SU-DHL-6 (cell line): ENCODE measurements around the gene MAPK8.

Source experiments
- H2AFZ ChIP-seq: fragments of 200-600 bp; sonication (generic); 2 replicates; pipeline ENCODE4 v1.6.1; 2014; ENCODE audit warnings: low read depth, mild to moderate bottlenecking, moderate library complexity, mixed read lengths, antibody characterized with exemption, low read length; ENCODE audit not compliant: severe bottlenecking
- H3F3A ChIP-seq: fragments of 200-600 bp; shearing (Covaris generic); 2 replicates; pipeline ENCODE4 v1.6.0; 2016; ENCODE audit warnings: antibody characterized with exemption, mild to moderate bottlenecking; ENCODE audit not compliant: insufficient read depth
- H3K27ac ChIP-seq: fragments of 200-600 bp; sonication (generic); 2 replicates; pipeline ENCODE4 v1.5.1; 2016; ENCODE audit warnings: low read depth, mild to moderate bottlenecking, low read length, moderate library complexity, mixed read lengths
- H3K27me3 ChIP-seq: fragments of 200-600 bp; sonication (generic), shearing (Covaris generic); 2 replicates; pipeline ENCODE4 v1.6.0; 2014; ENCODE audit warnings: mild to moderate bottlenecking, low read length
- H3K36me3 ChIP-seq: fragments of 200-600 bp; sonication (generic); 2 replicates; pipeline ENCODE4 v1.6.1; 2014; ENCODE audit warnings: mild to moderate bottlenecking, low read length, mixed read lengths
- H3K4me2 ChIP-seq: fragments of 300-600, 200-600 bp; shearing (Covaris generic), sonication (generic); 2 replicates; pipeline ENCODE4 v1.6.0; 2014; ENCODE audit warnings: low read length, low read depth, mild to moderate bottlenecking; ENCODE audit not compliant: poor library complexity, severe bottlenecking
- H3K4me3 ChIP-seq: fragments of 200-600 bp; sonication (generic); 2 replicates; pipeline ENCODE4 v1.5.1; 2014; ENCODE audit warnings: antibody characterized with exemption, low read length, mild to moderate bottlenecking, mixed read lengths; ENCODE audit not compliant: insufficient read depth, poor library complexity, severe bottlenecking
- H3K79me2 ChIP-seq: fragments of 200-600 bp; sonication (generic); 2 replicates; pipeline ENCODE4 v1.6.1; 2014; ENCODE audit warnings: mild to moderate bottlenecking, low read length, moderate library complexity; ENCODE audit not compliant: insufficient read depth
- H3K9ac ChIP-seq: fragments of 200-600 bp; sonication (generic); 2 replicates; pipeline ENCODE4 v1.7.0; 2014; ENCODE audit warnings: mild to moderate bottlenecking, low read length
- H3K9me2 ChIP-seq: fragments of 200-600 bp; sonication (generic); replicated peaks from 2 replicates; pipeline ENCODE4 v1.6.1; 2014; ENCODE audit warnings: low read length; ENCODE audit not compliant: insufficient read depth
- H3K9me3 ChIP-seq: fragments of 200-600 bp; sonication (generic); 2 replicates; pipeline ENCODE4 v1.6.1; 2014; ENCODE audit warnings: low read length, mixed read lengths; ENCODE audit not compliant: insufficient read depth
- H4K20me1 ChIP-seq: fragments of 200-600 bp; sonication (generic); 2 replicates; pipeline ENCODE4 v1.6.1; 2014; ENCODE audit warnings: low read depth, mild to moderate bottlenecking, antibody characterized with exemption, low read length, moderate library complexity, mixed read lengths
- EZH2phosphoT487 ChIP-seq: fragments of 200-600 bp; sonication (generic), shearing (Covaris generic); conservative IDR thresholded peaks from 2 replicates; pipeline ENCODE4 v1.6.1; 2018; ENCODE audit warnings: mild to moderate bottlenecking, antibody characterized with exemption, low read length, moderate library complexity, mixed read lengths
- TF ChIP-seq, protein P1 (sequence below): fragments of 200-600 bp; sonication (generic); IDR thresholded peaks from one replicate; pipeline ENCODE4 v1.5.1; 2017; ENCODE audit warnings: antibody characterized with exemption, mild to moderate bottlenecking, low read length, moderate library complexity; ENCODE audit not compliant: insufficient read depth, poor library complexity, severe bottlenecking

Gene MAPK8

GRCh38 chr10:48302515-48303476 is 3.7 kb upstream of the MAPK8 start:
- no peak for TF ChIP-seq EZH2phosphoT487
- TF ChIP-seq, protein P1, sequence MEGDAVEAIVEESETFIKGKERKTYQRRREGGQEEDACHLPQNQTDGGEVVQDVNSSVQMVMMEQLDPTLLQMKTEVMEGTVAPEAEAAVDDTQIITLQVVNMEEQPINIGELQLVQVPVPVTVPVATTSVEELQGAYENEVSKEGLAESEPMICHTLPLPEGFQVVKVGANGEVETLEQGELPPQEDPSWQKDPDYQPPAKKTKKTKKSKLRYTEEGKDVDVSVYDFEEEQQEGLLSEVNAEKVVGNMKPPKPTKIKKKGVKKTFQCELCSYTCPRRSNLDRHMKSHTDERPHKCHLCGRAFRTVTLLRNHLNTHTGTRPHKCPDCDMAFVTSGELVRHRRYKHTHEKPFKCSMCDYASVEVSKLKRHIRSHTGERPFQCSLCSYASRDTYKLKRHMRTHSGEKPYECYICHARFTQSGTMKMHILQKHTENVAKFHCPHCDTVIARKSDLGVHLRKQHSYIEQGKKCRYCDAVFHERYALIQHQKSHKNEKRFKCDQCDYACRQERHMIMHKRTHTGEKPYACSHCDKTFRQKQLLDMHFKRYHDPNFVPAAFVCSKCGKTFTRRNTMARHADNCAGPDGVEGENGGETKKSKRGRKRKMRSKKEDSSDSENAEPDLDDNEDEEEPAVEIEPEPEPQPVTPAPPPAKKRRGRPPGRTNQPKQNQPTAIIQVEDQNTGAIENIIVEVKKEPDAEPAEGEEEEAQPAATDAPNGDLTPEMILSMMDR, result no peak
- H3K4me3 ChIP-seq, result no peak overlapping the region
- H3K27ac ChIP-seq, result no peak overlapping the region
- H3F3A ChIP-seq, result peaks cover 9% of the 10 kb centered on the region
- H2AFZ ChIP-seq, result no peak overlapping the region
- H3K27me3 ChIP-seq, result no peaks in the 10 kb centered on the region
- H3K9me3 ChIP-seq, result no peaks in the 10 kb centered on the region
- no peaks in the 10 kb centered on the region for H3K36me3 ChIP-seq
- H3K4me2 ChIP-seq, result no peak overlapping the region
- H3K79me2 ChIP-seq, result no peaks in the 10 kb centered on the region; the same call in 1 of the 2 replicates
- no peak overlapping the region for H3K9ac ChIP-seq
- H3K9me2 ChIP-seq, result no peaks in the 10 kb centered on the region
- 0 out of 2 replicates have a peak, but pooled peaks cover 4% of the 10 kb centered on the region for H4K20me1 ChIP-seq

GRCh38 chr10:48305905-48306264 is 592 bp upstream of the MAPK8 start:
- Histone ChIP-seq H3K27ac (no peak overlapping the region), H3K9me3 (no peaks in the 10 kb centered on the region), H3F3A (peaks cover 9% of the 10 kb centered on the region), H3K27me3 (no peaks in the 10 kb centered on the region), H3K79me2 (no peaks in the 10 kb centered on the region; the same call in 1 of the 2 replicates), H3K4me2 (peak overlapping the region; percentile 34), H3K4me3 (peak overlapping the region; percentile 42), H3K9me2 (no peaks in the 10 kb centered on the region), H3K36me3 (no peaks in the 10 kb centered on the region), H4K20me1 (peaks cover 13% of the 10 kb centered on the region; the same call in 1 of the 2 replicates), H2AFZ (peak overlapping the region; percentile 23), H3K9ac (no peak overlapping the region)
- TF ChIP-seq, protein P1, result no peak
- no peak for TF ChIP-seq EZH2phosphoT487

DNA sequence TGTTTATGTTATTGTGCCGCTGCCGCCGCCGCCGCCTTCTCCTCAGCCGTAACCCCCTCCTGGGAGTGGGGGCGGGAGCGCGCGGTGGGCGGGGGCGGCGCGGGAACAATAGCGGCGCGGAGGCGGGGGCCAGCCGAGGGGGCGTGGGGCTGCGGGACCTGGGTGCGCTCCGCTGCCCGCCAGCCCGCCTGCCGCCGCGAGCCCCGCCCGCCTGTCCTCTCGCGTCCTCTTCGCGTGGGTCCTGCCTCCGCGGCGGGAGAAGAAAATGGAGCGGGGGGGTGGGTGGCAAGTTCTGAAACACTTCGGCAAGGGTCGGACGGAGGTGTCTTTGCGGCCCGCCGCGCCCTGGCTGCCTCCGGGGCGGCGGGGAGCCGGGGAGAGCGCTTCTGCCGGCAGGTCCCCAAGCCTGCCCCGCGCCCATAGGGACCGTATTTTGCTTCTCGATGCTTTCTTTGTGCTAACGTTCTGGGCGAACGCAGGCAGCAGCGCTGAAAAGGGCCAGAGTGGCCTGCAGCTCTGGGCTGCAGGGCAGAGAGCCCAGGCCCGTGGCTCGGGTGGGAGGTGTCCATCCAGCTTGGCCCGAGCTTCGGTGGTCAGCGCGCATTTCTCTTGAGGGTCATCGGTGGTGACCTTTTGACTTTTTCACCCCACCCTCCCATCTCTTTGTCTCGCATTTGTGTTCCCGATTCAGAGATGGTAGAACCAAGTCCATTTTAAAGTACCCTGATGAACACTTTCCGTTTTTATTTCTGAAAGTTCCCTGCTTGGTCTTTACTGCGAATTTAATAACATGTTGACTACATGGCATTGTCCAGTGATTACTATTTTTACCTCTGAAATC is 613 bp downstream of the MAPK8 start:
- H3K27ac ChIP-seq, result no peak overlapping the region
- H4K20me1 ChIP-seq, result peaks cover 17% of the 10 kb centered on the region
- H3K27me3 ChIP-seq, result no peaks in the 10 kb centered on the region
- H3K9me3 ChIP-seq, result no peaks in the 10 kb centered on the region
- peak overlapping the region; percentile 76 for H2AFZ ChIP-seq
- H3K79me2 ChIP-seq, result no peaks in the 10 kb centered on the region; the same call in 1 of the 2 replicates
- TF ChIP-seq, protein P1, result no peak
- no peak for TF ChIP-seq EZH2phosphoT487
- no peaks in the 10 kb centered on the region for H3K9me2 ChIP-seq
- H3K4me3 ChIP-seq, result peak overlapping the region; percentile 85
- H3K4me2 ChIP-seq, result peak overlapping the region; percentile 60
- H3F3A ChIP-seq, result peaks cover 9% of the 10 kb centered on the region
- no peaks in the 10 kb centered on the region for H3K36me3 ChIP-seq
- H3K9ac ChIP-seq, result peak overlapping the region; percentile 79
